K562 (cell line): Measurements from ENCODE around the gene XRN2. TPM values are rescaled to one million over a fixed set of nuclear protein-coding genes. Genes with fewer than 3 reads are reported as not detected.

Source experiments
- ATAC-seq: fragments of 200-7000 bp; cut with Tn5 transposase; 3 replicates; pipeline ENCODE4 v1.9.1; 2020; ENCODE audit warnings: moderate library complexity
- BruUV-seq: library from RNA; stranded (reverse); fragments of 400-500 nt; replicated peaks from 2 replicates; lab custom pipeline; 2021; lab: Mats Ljungman, UMichigan
- CTCF ChIA-PET: fragments of 300-600 bp; formaldehyde crosslinking; extraction: SDS; loops from one replicate; lab custom pipeline; 2021; ENCODE audit warnings: low intra/inter-chr PET ratio; lab: Yijun Ruan, JAX
- POLR2A ChIA-PET: fragments of 300-600, 350-650 bp; sonication (Branson Sonifier 250); formaldehyde crosslinking; extraction: SDS; loops from one replicate; lab custom pipeline; 2021; ENCODE audit warnings: antibody characterized with exemption, inconsistent platforms; lab: Yijun Ruan, JAX
- DNase-seq, 4 experiments: peaks; one replicate each; pipeline versions ENCODE4 v3.0.0 to v3.0.0-alpha.2; 2011 to 2018; ENCODE audit warnings: low spot score in 3 of 4, mixed read lengths in 3 of 4; ENCODE audit errors: extremely low read depth in 1 of 4
- FAIRE-seq: peaks from 2 replicates; lab custom pipeline; 2011; peaks lifted over from hg19 to GRCh38; lab: Jason Lieb, UNC
- H2AFZ ChIP-seq: 2 replicates; pipeline ENCODE4 v1.6.0; 2011; ENCODE audit warnings: low read depth, low read length, control low read depth, inconsistent platforms
- H3K27ac ChIP-seq: fragments of 200-600 bp; 3 replicates; pipeline ENCODE4 v1.8.0; 2011; ENCODE audit warnings: low read depth, mild to moderate bottlenecking, control low read depth, inconsistent platforms, low read length, moderate library complexity, mixed read lengths; ENCODE audit errors: extremely low read depth
- H3K27me3 ChIP-seq, 2 experiments: fragments of 300-600 bp in 1 of 2; 2 replicates in 1 of 2; 3 replicates in 1 of 2; pipeline versions ENCODE4 v1.6.0 to v1.8.0; 2011; ENCODE audit warnings: inconsistent platforms in 2 of 2, low read length in 2 of 2, mild to moderate bottlenecking in 1 of 2, mixed read lengths in 1 of 2, moderate library complexity in 1 of 2; ENCODE audit not compliant: control insufficient read depth in 2 of 2, insufficient read depth in 2 of 2
- H3K36me3 ChIP-seq: fragments of 300-600 bp; 3 replicates; pipeline ENCODE4 v1.8.0; 2011; ENCODE audit warnings: mild to moderate bottlenecking, low read length, inconsistent platforms; ENCODE audit not compliant: control insufficient read depth, insufficient read depth
- H3K4me1 ChIP-seq, 2 experiments: fragments of 200-600 bp in 1 of 2; replicated peaks in 1 of 2; 2 replicates in 1 of 2; 3 replicates in 1 of 2; pipeline versions ENCODE4 v1.5.1 to v1.8.0; 2011; ENCODE audit warnings: inconsistent platforms in 2 of 2, low read length in 2 of 2, mild to moderate bottlenecking in 1 of 2, mixed read lengths in 1 of 2, moderate library complexity in 1 of 2; ENCODE audit not compliant: control insufficient read depth in 2 of 2, insufficient read depth in 2 of 2
- H3K4me2 ChIP-seq: 2 replicates; pipeline ENCODE4 v1.6.1; 2011; ENCODE audit warnings: low read length, control low read depth, inconsistent platforms, mixed read lengths; ENCODE audit not compliant: insufficient read depth
- H3K4me3 ChIP-seq: fragments of 200-600 bp; sonication (generic), shearing (Covaris generic); 2 replicates; pipeline ENCODE4 v1.5.1; 2016; ENCODE audit warnings: control low read depth, inconsistent platforms
- H3K79me2 ChIP-seq: fragments of 200-600 bp; 3 replicates; pipeline ENCODE4 v1.8.0; 2011; ENCODE audit warnings: low read length, inconsistent platforms; ENCODE audit not compliant: control insufficient read depth, insufficient read depth
- H3K9ac ChIP-seq, 2 experiments: 2 replicates each; pipeline versions ENCODE4 v1.6.0 to v1.6.1; 2011; ENCODE audit warnings: low read depth in 2 of 2, low read length in 2 of 2, control low read depth in 1 of 2, inconsistent platforms in 1 of 2, mild to moderate bottlenecking in 1 of 2, mixed read lengths in 1 of 2; ENCODE audit not compliant: insufficient read depth in 1 of 2
- H3K9me1 ChIP-seq: one replicate; pipeline ENCODE4 v1.6.0; 2011; ENCODE audit warnings: inconsistent platforms, mild to moderate bottlenecking, low read length, moderate library complexity; ENCODE audit not compliant: control insufficient read depth, insufficient read depth
- H3K9me3 ChIP-seq: replicated peaks from 2 replicates; pipeline ENCODE4 v1.5.1; 2011; ENCODE audit warnings: low read depth, low read length, inconsistent platforms; ENCODE audit not compliant: control insufficient read depth, insufficient read depth
- H4K20me1 ChIP-seq: replicated peaks from 2 replicates; pipeline ENCODE4 v1.6.1; 2011; ENCODE audit warnings: low read length, inconsistent platforms, mixed read lengths; ENCODE audit not compliant: control insufficient read depth, insufficient read depth
- POLR2A ChIP-seq: fragments of 450-650 bp; conservative IDR thresholded peaks from 2 replicates; pipeline ENCODE4 v1.6.1; 2016
- in situ Hi-C: fragments of 300-500 bp; cut with MboI; formaldehyde crosslinking; loops from 4 replicates; pipeline ENCODE4 v1.15.0; 2018; ENCODE audit warnings: inconsistent platforms, mixed read lengths
- intact Hi-C: fragments of 100-400 bp; cut with micrococcal nuclease; formaldehyde crosslinking; loops from 2 replicates; pipeline ENCODE4 v1.14.2; 2022
- polyA plus RNA-seq, 8 experiments: library from polyadenylated mRNA; depleted of rRNA in 4 of 8; stranded (reverse) in 5 of 8; unstranded in 3 of 8; fragments of >200 nt; fragmentation: Nextera tagmentation in 2 of 8; fragmentation: Illumina TruSeq in 1 of 8; extraction: Ambion mirVana in 2 of 8; extraction: Trizol in 1 of 8; gene quantifications; 2 replicates each; pipeline versions ENCODE4 v1.2.1 to v1.2.3, GENCODE V29; 2011 to 2014; ENCODE audit warnings: inconsistent platforms in 1 of 8, missing spikeins in 1 of 8
- total RNA-seq, 7 experiments: library from RNA; depleted of rRNA in 6 of 7; stranded (reverse); fragments of >200 nt in 6 of 7; fragmentation: Illumina TruSeq in 2 of 7; extraction: Trizol in 2 of 7; gene quantifications; 2 replicates each; pipeline versions ENCODE4 v1.2.1 to v1.2.3, GENCODE V29; 2011 to 2021; ENCODE audit warnings: low replicate concordance in 1 of 7
- TF ChIP-seq, protein P1 (sequence below): fragments of 250-450 bp; sonication (Bioruptor Pico); IDR thresholded peaks from 2 replicates; pipeline ENCODE4 v1.5.0; 2021
- TF ChIP-seq, protein P2 (sequence below), 2 experiments: fragments of 450-650 bp; formaldehyde crosslinking in 1 of 2; IDR thresholded peaks; 2 replicates each; pipeline versions ENCODE4 v1.4.0 to v1.6.1; 2014 to 2020; ENCODE audit warnings: mild to moderate bottlenecking in 2 of 2, borderline replicate concordance in 1 of 2, low read depth in 1 of 2
- TF ChIP-seq, protein P3 (sequence below), 2 experiments: fragments of 450-650 bp in 1 of 2; sonication (generic) in 1 of 2; formaldehyde crosslinking in 1 of 2; IDR thresholded peaks in 1 of 2; conservative IDR thresholded peaks in 1 of 2; 2 replicates each; pipeline versions ENCODE4 v1.6.1 to v1.8.1; 2016 to 2023; ENCODE audit warnings: mild to moderate bottlenecking in 2 of 2, moderate library complexity in 2 of 2, inconsistent platforms in 1 of 2, missing genetic modification reagents in 1 of 2

Gene XRN2
- total and polyA plus RNA-seq, 9 of the 15 experiments (the other 6 are each of a cell fraction or from before 2014, with no cell fraction given): 41.8 to 67.3 (median 51.4) TPM

DNA sequence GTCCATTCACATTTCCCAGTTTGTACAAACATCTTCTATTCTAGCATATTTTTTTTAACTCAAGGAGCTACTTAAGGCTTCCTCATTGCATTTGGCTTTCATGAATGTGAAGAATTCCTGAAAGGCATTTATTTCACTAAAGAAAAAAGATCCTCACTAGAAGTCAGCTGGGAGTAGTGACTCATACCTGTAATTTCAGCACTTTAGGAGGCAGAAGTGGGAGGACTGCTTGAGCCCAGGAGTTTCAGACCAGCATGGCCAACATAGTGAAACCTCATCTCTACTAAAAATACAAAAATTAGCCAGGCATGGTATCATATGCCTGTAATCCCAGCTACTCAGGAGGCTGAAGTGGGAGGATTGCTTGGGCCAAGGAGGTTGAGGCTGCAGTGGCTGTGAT, 30.9 kb upstream of the XRN2 start:
- CTCF ChIA-PET: no interaction called here
- TF ChIP-seq, protein P1, sequence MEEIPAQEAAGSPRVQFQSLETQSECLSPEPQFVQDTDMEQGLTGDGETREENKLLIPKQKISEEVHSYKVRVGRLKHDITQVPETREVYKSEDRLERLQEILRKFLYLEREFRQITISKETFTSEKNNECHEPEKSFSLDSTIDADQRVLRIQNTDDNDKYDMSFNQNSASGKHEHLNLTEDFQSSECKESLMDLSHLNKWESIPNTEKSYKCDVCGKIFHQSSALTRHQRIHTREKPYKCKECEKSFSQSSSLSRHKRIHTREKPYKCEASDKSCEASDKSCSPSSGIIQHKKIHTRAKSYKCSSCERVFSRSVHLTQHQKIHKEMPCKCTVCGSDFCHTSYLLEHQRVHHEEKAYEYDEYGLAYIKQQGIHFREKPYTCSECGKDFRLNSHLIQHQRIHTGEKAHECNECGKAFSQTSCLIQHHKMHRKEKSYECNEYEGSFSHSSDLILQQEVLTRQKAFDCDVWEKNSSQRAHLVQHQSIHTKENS (CRISPR knock-in tag): no peak
- TF ChIP-seq, protein P2, sequence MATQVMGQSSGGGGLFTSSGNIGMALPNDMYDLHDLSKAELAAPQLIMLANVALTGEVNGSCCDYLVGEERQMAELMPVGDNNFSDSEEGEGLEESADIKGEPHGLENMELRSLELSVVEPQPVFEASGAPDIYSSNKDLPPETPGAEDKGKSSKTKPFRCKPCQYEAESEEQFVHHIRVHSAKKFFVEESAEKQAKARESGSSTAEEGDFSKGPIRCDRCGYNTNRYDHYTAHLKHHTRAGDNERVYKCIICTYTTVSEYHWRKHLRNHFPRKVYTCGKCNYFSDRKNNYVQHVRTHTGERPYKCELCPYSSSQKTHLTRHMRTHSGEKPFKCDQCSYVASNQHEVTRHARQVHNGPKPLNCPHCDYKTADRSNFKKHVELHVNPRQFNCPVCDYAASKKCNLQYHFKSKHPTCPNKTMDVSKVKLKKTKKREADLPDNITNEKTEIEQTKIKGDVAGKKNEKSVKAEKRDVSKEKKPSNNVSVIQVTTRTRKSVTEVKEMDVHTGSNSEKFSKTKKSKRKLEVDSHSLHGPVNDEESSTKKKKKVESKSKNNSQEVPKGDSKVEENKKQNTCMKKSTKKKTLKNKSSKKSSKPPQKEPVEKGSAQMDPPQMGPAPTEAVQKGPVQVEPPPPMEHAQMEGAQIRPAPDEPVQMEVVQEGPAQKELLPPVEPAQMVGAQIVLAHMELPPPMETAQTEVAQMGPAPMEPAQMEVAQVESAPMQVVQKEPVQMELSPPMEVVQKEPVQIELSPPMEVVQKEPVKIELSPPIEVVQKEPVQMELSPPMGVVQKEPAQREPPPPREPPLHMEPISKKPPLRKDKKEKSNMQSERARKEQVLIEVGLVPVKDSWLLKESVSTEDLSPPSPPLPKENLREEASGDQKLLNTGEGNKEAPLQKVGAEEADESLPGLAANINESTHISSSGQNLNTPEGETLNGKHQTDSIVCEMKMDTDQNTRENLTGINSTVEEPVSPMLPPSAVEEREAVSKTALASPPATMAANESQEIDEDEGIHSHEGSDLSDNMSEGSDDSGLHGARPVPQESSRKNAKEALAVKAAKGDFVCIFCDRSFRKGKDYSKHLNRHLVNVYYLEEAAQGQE (IDR thresholded peaks at IDR 0.05; ENCODE audit: borderline replicate concordance): no peak
- TF ChIP-seq, protein P2 (CRISPR knock-in tag; IDR thresholded peaks at IDR 0.05; ENCODE audit: low read depth): no peak
- TF ChIP-seq POLR2A: no peak
- TF ChIP-seq, protein P3, sequence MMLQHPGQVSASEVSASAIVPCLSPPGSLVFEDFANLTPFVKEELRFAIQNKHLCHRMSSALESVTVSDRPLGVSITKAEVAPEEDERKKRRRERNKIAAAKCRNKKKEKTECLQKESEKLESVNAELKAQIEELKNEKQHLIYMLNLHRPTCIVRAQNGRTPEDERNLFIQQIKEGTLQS (IDR thresholded peaks at IDR 0.05): no peak
- TF ChIP-seq, protein P3 (CRISPR knock-in tag; conservative IDR thresholded peaks at IDR 0.05): no peak

More for the DNA sequence above, 30.9 kb upstream of the XRN2 start:
- H3K4me1 ChIP-seq: 0 out of 5 replicates have a peak, but pooled peaks cover 0 to 3% of the 10 kb centered on the region in 2 experiments
- BruUV-seq: no TSS peak
- H3K36me3 ChIP-seq: no peaks in the 10 kb centered on the region
- H3K9me3 ChIP-seq: no peaks in the 10 kb centered on the region
- ATAC-seq (no peak), DNase-seq (no peak), FAIRE-seq (no peak)
- no peak overlapping the region for H3K4me2 ChIP-seq
- no peaks in the 10 kb centered on the region for H4K20me1 ChIP-seq
- H3K79me2 ChIP-seq: no peaks in the 10 kb centered on the region
- intact Hi-C loops (no loop called here), in situ Hi-C loops (no loop called here)
- H3K9me1 ChIP-seq: no peaks in the 10 kb centered on the region
- H3K4me3 ChIP-seq: no peak overlapping the region
- H2AFZ ChIP-seq: no peak overlapping the region
- H3K9ac ChIP-seq: no peak overlapping the region
- H3K27me3 ChIP-seq: peaks cover 4 to 18% of the 10 kb centered on the region in 2 experiments; a peak in 4 of 5 replicates
- no peak overlapping the region for H3K27ac ChIP-seq
- POLR2A ChIA-PET: no interaction called here
